GM19193 (cell line): ENCODE data around the gene MUL1.

Experiments
- POLR2A ChIP-seq: IDR thresholded peaks from 4 replicates; pipeline ENCODE4 v1.6.1; 2011; ENCODE audit not compliant: insufficient read depth, insufficient read length; ENCODE audit errors: extremely low read depth

MUL1 gene

DNA sequence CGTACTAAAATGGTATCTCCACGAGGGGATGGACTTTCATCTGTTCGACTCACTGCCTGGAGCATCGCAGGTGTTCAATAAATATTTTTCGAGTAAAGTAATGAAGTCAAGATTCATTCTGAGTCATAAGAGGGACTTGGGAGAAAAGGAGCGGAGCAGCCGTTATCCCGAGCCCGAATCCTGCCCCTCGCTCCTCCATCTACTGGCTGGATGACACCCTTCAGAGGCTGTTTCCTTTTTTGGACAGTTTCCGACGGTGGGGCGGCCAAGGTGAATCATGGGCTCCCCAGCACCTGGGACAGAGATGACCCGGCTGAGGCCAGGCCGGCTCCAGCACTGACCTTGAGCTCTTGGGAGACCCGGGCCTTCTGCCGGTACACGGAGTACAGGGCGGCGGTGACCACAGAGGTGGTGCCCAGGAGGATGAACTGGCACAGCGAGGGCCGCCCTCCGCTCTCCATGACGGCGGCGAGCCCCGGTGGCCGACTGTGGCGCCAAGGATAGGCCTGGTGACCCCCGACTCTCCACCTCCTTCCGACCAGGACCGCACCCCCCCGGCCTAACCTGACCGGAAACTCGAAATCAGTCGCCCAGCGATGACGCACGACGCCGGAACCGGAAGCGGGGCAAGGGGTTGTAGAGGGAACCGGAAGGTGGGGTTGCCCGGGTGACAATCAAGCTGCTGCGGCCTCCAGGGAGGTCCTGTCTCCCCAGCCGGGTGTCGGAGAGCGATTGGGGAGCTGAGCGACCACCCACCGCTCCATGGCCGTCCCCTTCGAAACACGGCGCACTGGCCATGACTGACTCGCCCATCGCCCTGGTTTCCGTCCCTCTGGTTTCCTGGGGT is at the start of gene MUL1:
TSS of gene MUL1 (minus strand) at position 588 of the 847 bp plus-strand sequence. CDS start at position 461, 127 bp downstream.
- TF ChIP-seq POLR2A, result peak; percentile 68

DNA sequence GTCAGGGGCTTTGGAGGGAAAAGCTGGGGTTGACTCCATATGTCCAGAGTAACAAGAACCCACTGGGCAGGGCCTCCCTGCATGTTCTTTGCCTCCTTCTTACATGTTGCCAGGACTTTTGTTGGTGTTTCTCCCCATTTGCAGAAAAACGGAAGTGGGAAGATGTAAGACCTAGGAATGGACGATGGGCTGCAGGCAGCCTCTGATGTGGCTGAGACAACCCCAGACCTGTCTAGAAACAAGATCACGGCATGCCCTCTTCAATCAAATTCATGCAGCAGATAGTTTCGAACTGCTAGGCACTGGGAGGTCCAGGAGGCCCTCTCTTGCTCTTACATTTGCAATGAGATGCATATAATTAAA is 47.8 kb upstream of the MUL1 start:
- no peak for TF ChIP-seq POLR2A

DNA sequence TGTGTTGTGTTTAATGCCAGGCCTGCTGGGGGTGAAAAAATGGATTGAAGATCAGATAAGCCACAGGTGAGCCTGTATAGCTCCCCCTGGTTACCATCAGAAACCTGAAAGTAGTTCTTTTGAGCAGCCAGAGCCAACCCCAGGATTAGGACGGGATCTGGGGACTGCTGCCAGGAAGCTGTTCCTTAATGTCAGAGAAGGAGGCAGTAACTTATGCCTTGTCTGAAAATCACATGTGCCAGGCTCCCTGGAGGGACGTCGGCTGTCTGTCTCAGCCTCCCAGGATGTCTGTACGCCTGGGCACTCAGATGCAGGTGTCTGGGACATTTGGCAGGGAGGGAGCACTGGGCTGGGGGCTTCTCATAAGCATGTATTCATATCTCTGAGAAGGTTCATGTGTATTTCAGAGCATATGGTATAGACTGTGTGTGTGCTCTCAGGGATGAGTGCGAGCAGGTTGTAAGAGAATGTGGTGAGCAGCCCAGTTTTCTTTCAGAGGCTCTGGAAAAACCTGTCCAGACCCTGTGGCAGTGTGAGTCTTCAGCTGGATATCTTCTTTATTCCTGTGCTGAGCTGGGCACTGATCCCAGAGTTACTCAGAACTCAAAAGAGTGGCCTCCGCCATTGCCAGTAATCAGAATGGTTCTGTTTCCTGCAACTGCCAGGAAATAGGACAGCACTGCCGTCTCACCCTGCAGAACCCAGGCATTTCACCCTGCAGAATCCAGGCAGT is 47.2 kb upstream of the MUL1 start:
- no peak for TF ChIP-seq POLR2A

- no peak for TF ChIP-seq POLR2A
Measured at GRCh38 chr1:20552728-20553445, 44.9 kb upstream of the MUL1 start.

- no peak for TF ChIP-seq POLR2A
Measured at GRCh38 chr1:20551945-20552727, 44.2 kb upstream of the MUL1 start, which contains the start of gene FAM43B. Gene FAM43B, plus strand, starts transcription at chr1:20552573. Its CDS starts 401 bp downstream, at chr1:20552974.

GRCh38 chr1:20551161-20551560 is 43.2 kb upstream of the MUL1 start:
- no peak for TF ChIP-seq POLR2A

GRCh38 chr1:20546637-20547036 is 38.7 kb upstream of the MUL1 start:
- no peak for TF ChIP-seq POLR2A

- TF ChIP-seq POLR2A, result no peak
Measured at GRCh38 chr1:20540281-20540680, 32.3 kb upstream of the MUL1 start.

DNA sequence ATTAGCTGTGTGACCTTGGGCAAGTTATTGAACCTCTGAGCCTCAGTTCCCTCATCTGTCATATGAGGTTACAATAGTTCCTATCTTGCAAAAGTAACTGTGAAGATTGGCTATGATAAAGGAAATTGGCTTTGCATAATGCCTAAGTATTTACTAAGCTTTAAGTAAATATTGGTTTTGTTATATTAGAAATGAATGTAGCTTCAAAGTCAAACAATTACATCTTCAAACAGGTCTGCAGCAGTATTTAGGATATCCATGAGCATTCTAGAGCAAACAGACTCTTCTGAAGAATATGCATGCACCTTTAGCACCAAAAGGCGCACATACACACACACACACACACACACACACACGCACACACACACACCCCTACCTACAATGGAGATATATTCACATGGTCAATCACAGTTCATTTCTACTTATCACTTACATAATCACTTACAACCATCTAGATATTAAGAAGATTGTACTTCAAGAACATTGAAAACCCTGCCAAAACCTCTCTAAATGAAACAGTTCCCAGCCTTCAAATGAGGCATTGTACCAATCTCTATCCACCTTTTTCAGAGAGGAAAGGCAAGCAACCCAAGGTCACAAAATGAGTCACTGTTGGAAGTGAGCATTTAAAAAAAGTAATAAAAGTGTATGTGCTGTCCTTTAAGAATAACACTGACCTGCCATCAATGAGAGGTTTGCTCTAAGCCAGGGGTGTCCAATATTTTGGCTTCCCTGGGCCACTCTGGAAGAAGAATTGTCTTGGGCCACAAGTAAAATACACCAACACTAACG is 31.0 kb upstream of the MUL1 start:
- TF ChIP-seq POLR2A, result no peak

- no peak for TF ChIP-seq POLR2A
Measured at GRCh38 chr1:20538227-20538626, 30.3 kb upstream of the MUL1 start.

DNA sequence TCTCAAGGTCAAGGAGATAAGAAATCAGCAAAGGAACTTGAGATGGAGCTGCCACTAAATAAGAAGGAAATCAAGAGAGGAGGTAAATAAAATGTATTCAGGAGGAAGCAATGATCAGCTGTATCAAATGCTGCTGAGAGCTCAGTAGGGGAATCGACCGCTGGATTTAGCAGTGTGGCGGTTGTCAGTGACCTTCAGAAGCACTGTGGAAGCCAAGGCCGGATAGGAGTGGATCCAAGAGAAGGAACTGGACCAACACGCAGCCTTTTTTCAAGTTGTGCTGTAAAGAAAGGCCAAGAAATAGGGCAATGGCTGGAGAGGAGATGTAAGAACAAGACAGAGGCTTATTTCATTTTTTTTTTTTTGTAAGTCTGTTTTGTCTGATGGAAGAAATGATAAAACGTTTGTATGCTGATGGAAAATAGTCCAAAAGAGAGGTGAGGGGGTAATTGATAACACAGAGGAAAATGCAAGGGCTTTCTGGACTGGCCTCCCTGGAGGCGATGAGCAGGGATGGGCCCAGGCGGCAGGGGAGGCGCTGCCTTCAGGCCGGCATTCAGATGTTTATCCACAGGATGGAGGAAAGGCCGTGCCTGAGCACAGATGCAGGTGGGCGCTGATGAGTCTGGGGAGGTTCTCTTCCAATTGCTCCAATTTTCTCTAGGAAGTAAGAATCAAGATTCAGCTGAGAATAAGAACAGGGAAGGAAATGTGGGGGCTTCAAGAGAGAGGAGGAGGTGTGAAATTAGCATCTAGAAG is 26.9 kb upstream of the MUL1 start:
- TF ChIP-seq POLR2A, result no peak

DNA sequence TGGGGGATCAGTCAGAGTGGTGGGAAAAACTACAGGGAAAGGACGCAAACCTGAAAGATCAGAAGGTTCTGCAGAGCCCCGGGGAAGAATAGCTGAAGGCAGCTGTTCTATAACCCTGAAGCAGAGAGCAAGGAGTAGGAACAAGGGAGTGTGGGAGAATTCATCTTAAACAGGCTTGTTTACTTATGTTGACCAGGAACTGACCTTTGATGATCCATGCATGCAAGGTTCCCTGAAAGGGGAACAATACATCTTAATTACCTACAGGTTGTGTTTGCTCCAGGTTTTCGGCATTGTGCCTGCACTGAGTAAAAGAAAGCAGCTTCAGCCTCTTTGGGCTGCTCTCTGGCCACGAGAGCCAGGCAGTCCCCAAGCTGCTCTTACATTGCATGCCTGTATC is 25.7 kb upstream of the MUL1 start:
- no peak for TF ChIP-seq POLR2A

GRCh38 chr1:20530901-20531300 is 22.9 kb upstream of the MUL1 start:
- no peak for TF ChIP-seq POLR2A
